K562 (cell line): Measurements from ENCODE around the gene UBASH3B.
"Not testable (repeated sequence)": the region's sequence is repeated elsewhere in the genome, so short reads cannot be mapped to it uniquely, and the experiment has no call there.

Experiments
- CTCF ChIP-seq, 3 experiments: IDR thresholded peaks in 2 of 3; conservative IDR thresholded peaks in 1 of 3; 2 replicates each; pipeline ENCODE4 v1.5.1; 2011 to 2012; ENCODE audit warnings: low read length in 3 of 3, mild to moderate bottlenecking in 3 of 3, control low read depth in 2 of 3, improper control_type of control experiment in 1 of 3, inconsistent platforms in 1 of 3, low read depth in 1 of 3, mixed read lengths in 1 of 3, moderate library complexity in 1 of 3; ENCODE audit not compliant: insufficient read depth in 2 of 3
- EZH2 ChIP-seq: IDR thresholded peaks from 2 replicates; pipeline ENCODE4 v1.6.1; 2012; ENCODE audit warnings: low read depth, mild to moderate bottlenecking, inconsistent platforms, low read length, borderline replicate concordance
- KLF1 ChIP-seq: fragments of 450-650 bp; IDR thresholded peaks from 2 replicates; pipeline ENCODE4 v1.6.1; 2016; ENCODE audit warnings: missing genetic modification characterization, missing compliant biosample characterization
- MTF1 ChIP-seq: fragments of 250-450 bp; sonication (Bioruptor Pico); IDR thresholded peaks from 2 replicates; pipeline ENCODE4 v1.9.0; 2021; ENCODE audit warnings: moderate library complexity, mild to moderate bottlenecking, inconsistent platforms, borderline replicate concordance
- MYC ChIP-seq, 2 experiments: fragments of 250-450 bp in 1 of 2; sonication (Bioruptor Pico) in 1 of 2; IDR thresholded peaks; 2 replicates each; pipeline versions ENCODE4 v1.5.1 to v1.6.1; 2012 to 2021; ENCODE audit warnings: low read depth in 2 of 2, borderline replicate concordance in 1 of 2, improper control_type of control experiment in 1 of 2, low read length in 1 of 2, mild to moderate bottlenecking in 1 of 2, moderate library complexity in 1 of 2
- NBN ChIP-seq: fragments of 450-650 bp; IDR thresholded peaks from 2 replicates; pipeline ENCODE4 v1.6.1; 2016; ENCODE audit warnings: low read depth, mild to moderate bottlenecking
- PRPF4 ChIP-seq: fragments of 200-400 bp; formaldehyde crosslinking; IDR thresholded peaks from one replicate; pipeline ENCODE4 v1.6.1; 2017; ENCODE audit warnings: low read length, low read depth, mild to moderate bottlenecking; ENCODE audit not compliant: insufficient read depth, poor library complexity, severe bottlenecking
- REST ChIP-seq, 2 experiments: fragments of 450-650 bp; formaldehyde crosslinking in 1 of 2; IDR thresholded peaks; 2 replicates each; pipeline versions ENCODE4 v1.4.0 to v1.6.1; 2014 to 2020; ENCODE audit warnings: mild to moderate bottlenecking in 2 of 2, borderline replicate concordance in 1 of 2, low read depth in 1 of 2
- SNAPC5 ChIP-seq: fragments of 250-450 bp; sonication (Bioruptor Pico); IDR thresholded peaks from 2 replicates; pipeline ENCODE4 v1.8.0; 2021; ENCODE audit warnings: moderate library complexity, mild to moderate bottlenecking, inconsistent platforms
- ZNF668 ChIP-seq: fragments of 250-450 bp; sonication (Bioruptor Pico); IDR thresholded peaks from 2 replicates; pipeline ENCODE4 v1.8.0; 2022; ENCODE audit warnings: mild to moderate bottlenecking, inconsistent platforms
- ZZZ3 ChIP-seq: fragments of 450-650 bp; IDR thresholded peaks from 2 replicates; pipeline ENCODE4 v1.6.1; 2016; ENCODE audit warnings: antibody characterized with exemption, mild to moderate bottlenecking, moderate library complexity

GRCh38 chr11:122832297-122832696 lies 176.8 kb downstream of the UBASH3B start:
- not testable (repeated sequence) for TF ChIP-seq SNAPC5 (CRISPR knock-in tag); REST (IDR thresholded peaks at IDR 0.05; ENCODE audit: borderline replicate concordance); REST (CRISPR knock-in tag; IDR thresholded peaks at IDR 0.05; ENCODE audit: low read depth); PRPF4; MYC (IDR thresholded peaks at IDR 0.05; ENCODE audit: low read depth, low read length); MYC (CRISPR knock-in tag; IDR thresholded peaks at IDR 0.05; ENCODE audit: borderline replicate concordance, low read depth); KLF1 (tag); CTCF (IDR thresholded peaks at IDR 0.05 in 2 of 3, conservative IDR thresholded peaks at IDR 0.05 in 1 of 3; ENCODE audit: insufficient read depth in 2 of 3, low read depth in 1 of 3, low read length in 3 of 3); NBN; ZZZ3; MTF1 (CRISPR knock-in tag); ZNF668 (CRISPR knock-in tag); EZH2
